ENCODE measurements around the gene BCL11B. TPM values are rescaled to one million over a fixed set of nuclear protein-coding genes. Genes with fewer than 3 reads are reported as not detected.

The BCL11B gene
- total and polyA plus RNA-seq, 2 of the 8 experiments (the other 6 are each of a cell fraction or from before 2014, with no cell fraction given): 0.63 to 5.9 TPM

- no peak overlapping the region for H4K5ac ChIP-seq (ENCODE audit: insufficient read length, low read depth, low read length)
- POLR2A ChIA-PET (ENCODE audit: partially characterized antibody): interaction anchor here (0.5 to 1.7 kb wide), 3 partner anchors 9 to 117 kb away, joined by 3 to 5 read pairs (median 3); no protein-coding TSS in a partner anchor
Measured at GRCh38 chr14:99289394-99290189, 17.6 kb upstream of the BCL11B start.

More at GRCh38 chr14:99289394-99290189, 17.6 kb upstream of the BCL11B start:
- Histone ChIP-seq H3K4me3 (ENCODE audit: extremely low read depth in 1 of 4, insufficient read depth in 2 of 4, low read depth in 3 of 4, low read length in 4 of 4) (no peak overlapping the region), H3K56ac (replicated peaks; ENCODE audit: insufficient read length, low read depth, low read length) (no peak overlapping the region), H2BK5ac (ENCODE audit: low read depth, low read length) (no peak overlapping the region), H3K18ac (ENCODE audit: extremely low read depth, low read length) (no peak overlapping the region), H3K4me1 (replicated peaks in 1 of 4; ENCODE audit: control insufficient read depth in 3 of 4, insufficient read depth in 4 of 4, low read length in 3 of 4) (peaks cover 0 to 1% (median 0%) of the 10 kb centered on the region in 4 experiments; a peak in 1 of 7 replicates), H3K4me2 (ENCODE audit: insufficient read depth in 1 of 2, low read depth in 2 of 2, low read length in 2 of 2) (no peak overlapping the region), H3K79me2 (ENCODE audit: control insufficient read depth in 1 of 2, insufficient read depth in 2 of 2, low read length in 2 of 2) (no peaks in the 10 kb centered on the region), H3K79me1 (ENCODE audit: low read depth, low read length) (no peaks in the 10 kb centered on the region; the same call in 1 of the 2 replicates), H2AFZ (ENCODE audit: low read length) (no peak overlapping the region), H2BK20ac (ENCODE audit: low read length) (no peak overlapping the region), H3K36me3 (ENCODE audit: control insufficient read depth in 2 of 4, insufficient read depth in 4 of 4, low read length in 3 of 4) (no peaks in the 10 kb centered on the region), H3K4ac (replicated peaks; ENCODE audit: insufficient read length, low read depth, low read length) (no peak overlapping the region), H3K14ac (ENCODE audit: insufficient read length) (no peak overlapping the region), H2BK15ac (ENCODE audit: low read length) (no peak overlapping the region), H3K9me3 (ENCODE audit: insufficient read depth in 2 of 2, low read depth in 1 of 2, low read length in 1 of 2) (no peaks in the 10 kb centered on the region), H2BK120ac (replicated peaks; ENCODE audit: low read depth, low read length) (no peak overlapping the region), H3K27me3 (replicated peaks in 1 of 4; ENCODE audit: control insufficient read depth in 3 of 4, extremely low read depth in 1 of 4, insufficient read depth in 3 of 4, low read length in 3 of 4) (no peaks in the 10 kb centered on the region), H3K23ac (ENCODE audit: insufficient read length) (no peak overlapping the region), H4K8ac (ENCODE audit: extremely low read depth, insufficient read depth, low read length) (no peak overlapping the region), H4K91ac (replicated peaks; ENCODE audit: insufficient read length, low read length) (no peak overlapping the region), H3K23me2 (ENCODE audit: low read depth, low read length) (no peaks in the 10 kb centered on the region), H2AK5ac (ENCODE audit: low read depth, low read length) (no peak overlapping the region), H3K9ac (replicated peaks in 1 of 4; ENCODE audit: extremely low read depth in 1 of 4, low read depth in 3 of 4, low read length in 3 of 4) (no peak overlapping the region), H2BK12ac (ENCODE audit: low read depth, low read length) (no peak overlapping the region), H4K20me1 (replicated peaks in 1 of 2; ENCODE audit: control insufficient read depth in 1 of 2, insufficient read depth in 2 of 2, low read length in 2 of 2) (no peaks in the 10 kb centered on the region), H3K27ac (ENCODE audit: low read depth, low read length) (no peak overlapping the region)
- no peak for DNase-seq (ENCODE audit: low read depth in 1 of 2, low spot score in 2 of 2)
- FAIRE-seq: no peak
- 86% methylated on average over 12 of the region's 12 CpGs; no CpG with 5 or more reads in 1 of the 2 experiments for WGBS, 2 experiments (ENCODE audit: extremely low coverage in 1 of 2, insufficient coverage in 1 of 2, insufficient read length in 1 of 2, insufficient replicate concordance in 2 of 2, low coverage in 1 of 2, low lambda C conversion rate in 2 of 2, missing lambda C conversion rate in 1 of 2)
- TF ChIP-seq CBX8 (IDR thresholded peaks at IDR 0.05; ENCODE audit: borderline replicate concordance, low read depth, low read length): no peak
- CTCF ChIA-PET (ENCODE audit: partially characterized antibody): interaction anchor here (1.0 to 1.8 kb wide), 7 partner anchors 14 to 167 kb away, joined by 3 to 10 read pairs (median 4); no protein-coding TSS in a partner anchor

Data from H1 (cell line).